ENCODE measurements around the gene PRR35.

Gene PRR35

GRCh38 chr16:528111-529011 lies 31.8 kb upstream of the PRR35 start:
- peak; percentile 68 for DNase-seq

- DNase-seq, result peak; percentile 60
These were observed 31.1 kb upstream of the PRR35 start for GRCh38 chr16:529012-529575.

- DNase-seq, result peak; percentile 45
These were observed 29.9 kb upstream of the PRR35 start for GRCh38 chr16:530111-530817.

- DNase-seq, result no peak
These were observed 28.6 kb upstream of the PRR35 start for GRCh38 chr16:531494-532125.

GRCh38 chr16:533391-534123 lies 26.6 kb upstream of the PRR35 start:
- DNase-seq, result no peak

- no peak for DNase-seq
These were observed 26.1 kb upstream of the PRR35 start for GRCh38 chr16:534135-534534.

GRCh38 chr16:534856-535445 lies 25.2 kb upstream of the PRR35 start:
- DNase-seq, result no peak

- peak; percentile 88 for DNase-seq
These were observed 24.5 kb upstream of the PRR35 start for GRCh38 chr16:535446-536405.

- no peak for DNase-seq
These were observed 23.4 kb upstream of the PRR35 start for GRCh38 chr16:536746-537145.

- DNase-seq, result no peak
These were observed 22.5 kb upstream of the PRR35 start for GRCh38 chr16:537415-538335.

- no peak for DNase-seq
These were observed 20.2 kb upstream of the PRR35 start for GRCh38 chr16:539901-540530.

GRCh38 chr16:540645-541340 lies 19.4 kb upstream of the PRR35 start:
- DNase-seq, result no peak

- no peak for DNase-seq
These were observed 16.7 kb upstream of the PRR35 start for GRCh38 chr16:543301-544164.

- DNase-seq, result no peak
These were observed 15.7 kb upstream of the PRR35 start for GRCh38 chr16:544517-544916.

GRCh38 chr16:546909-547770 lies 13.1 kb upstream of the PRR35 start:
- peak; percentile 72 for DNase-seq

- no peak for DNase-seq
These were observed 11.6 kb upstream of the PRR35 start for GRCh38 chr16:548586-548985.
